Trophoblast cell (in vitro differentiated cells and primary cell): Measurements from ENCODE around the gene ZFAND3.
"Not testable (repeated sequence)": the region's sequence is repeated elsewhere in the genome, so short reads cannot be mapped to it uniquely, and the experiment has no call there.

ENCODE experiments used
- DNase-seq, 2 donors: peaks; one replicate each; pipeline ENCODE4 v3.0.0-alpha.2; 2016
- H2AFZ ChIP-seq: 2 replicates; pipeline ENCODE4 v1.6.1; 2013; ENCODE audit warnings: low read length, moderate library complexity, mild to moderate bottlenecking; ENCODE audit not compliant: insufficient read depth, poor library complexity
- H2AK5ac ChIP-seq: 2 replicates; pipeline ENCODE4 v1.6.1; 2013; ENCODE audit warnings: mild to moderate bottlenecking, low read length
- H2BK120ac ChIP-seq: 2 replicates; pipeline ENCODE4 v1.6.1; 2013; ENCODE audit warnings: low read length, mild to moderate bottlenecking, moderate library complexity; ENCODE audit not compliant: insufficient read depth, poor library complexity
- H2BK12ac ChIP-seq: 2 replicates; pipeline ENCODE4 v1.6.1; 2013; ENCODE audit warnings: mild to moderate bottlenecking, low read length, moderate library complexity
- H2BK5ac ChIP-seq: 2 replicates; pipeline ENCODE4 v1.6.1; 2013; ENCODE audit warnings: low read length, low read depth, moderate library complexity, mild to moderate bottlenecking; ENCODE audit not compliant: poor library complexity
- H3K14ac ChIP-seq: 2 replicates; pipeline ENCODE4 v1.6.1; 2013; ENCODE audit warnings: mild to moderate bottlenecking, low read length
- H3K18ac ChIP-seq: 2 replicates; pipeline ENCODE4 v1.6.1; 2013; ENCODE audit warnings: mild to moderate bottlenecking, low read length
- H3K23ac ChIP-seq: 2 replicates; pipeline ENCODE4 v1.6.1; 2013; ENCODE audit warnings: low read length
- H3K27ac ChIP-seq: 2 replicates; pipeline ENCODE4 v1.5.1; 2013; ENCODE audit warnings: low read depth, mild to moderate bottlenecking, inconsistent platforms, low read length, moderate library complexity
- H3K27me3 ChIP-seq: 2 replicates; pipeline ENCODE4 v1.6.1; 2013; ENCODE audit warnings: inconsistent platforms, mild to moderate bottlenecking, low read length, moderate library complexity; ENCODE audit not compliant: insufficient read depth
- H3K36me3 ChIP-seq, 2 experiments: 1 replicate in 1 of 2; 2 replicates in 1 of 2; pipeline ENCODE4 v1.6.1; 2013; ENCODE audit warnings: low read length in 2 of 2, mild to moderate bottlenecking in 2 of 2, moderate library complexity in 1 of 2; ENCODE audit not compliant: insufficient read depth in 2 of 2, control insufficient read depth in 1 of 2
- H3K4ac ChIP-seq: 2 replicates; pipeline ENCODE4 v1.6.1; 2013; ENCODE audit warnings: low read depth, mild to moderate bottlenecking, low read length, moderate library complexity
- H3K4me1 ChIP-seq, 2 experiments: 1 replicate in 1 of 2; 2 replicates in 1 of 2; pipeline ENCODE4 v1.6.1; 2013; ENCODE audit warnings: low read length in 2 of 2, mild to moderate bottlenecking in 2 of 2, moderate library complexity in 1 of 2; ENCODE audit not compliant: insufficient read depth in 2 of 2, control insufficient read depth in 1 of 2
- H3K4me2 ChIP-seq: 2 replicates; pipeline ENCODE4 v1.6.1; 2013; ENCODE audit warnings: inconsistent platforms, mild to moderate bottlenecking, low read length, moderate library complexity
- H3K4me3 ChIP-seq: 2 replicates; pipeline ENCODE4 v1.5.1; 2013; ENCODE audit warnings: mild to moderate bottlenecking, low read depth, low read length, inconsistent platforms
- H3K79me1 ChIP-seq: one replicate; pipeline ENCODE4 v1.6.1; 2013; ENCODE audit warnings: low read length
- H3K79me2 ChIP-seq: 2 replicates; pipeline ENCODE4 v1.6.1; 2013; ENCODE audit warnings: low read length, mild to moderate bottlenecking; ENCODE audit not compliant: control insufficient read depth, insufficient read depth, poor library complexity
- H3K9ac ChIP-seq: 2 replicates; pipeline ENCODE4 v1.6.1; 2013; ENCODE audit warnings: mild to moderate bottlenecking, low read length
- H3K9me3 ChIP-seq: 2 replicates; pipeline ENCODE4 v1.6.1; 2013; ENCODE audit warnings: low read depth, mild to moderate bottlenecking, control low read depth, inconsistent platforms, low read length; ENCODE audit not compliant: insufficient read depth
- H4K12ac ChIP-seq: 2 replicates; pipeline ENCODE4 v1.6.1; 2013; ENCODE audit warnings: low read depth, mild to moderate bottlenecking, low read length, moderate library complexity
- H4K8ac ChIP-seq: 2 replicates; pipeline ENCODE4 v1.6.1; 2013; ENCODE audit warnings: low read depth, mild to moderate bottlenecking, low read length, moderate library complexity
- H4K91ac ChIP-seq: one replicate; pipeline ENCODE4 v1.6.1; 2013; ENCODE audit warnings: low read depth, mild to moderate bottlenecking, low read length, moderate library complexity
- WGBS: extraction: QIAGEN DNeasy Blood & Tissue Kit; methylation state at CpG from one replicate; pipeline ENCODE4 v1.1.7; 2013; ENCODE audit warnings: missing lambda C conversion rate; ENCODE audit not compliant: insufficient read length, insufficient coverage; ENCODE audit errors: extremely low coverage; 5-methylcytosine and 5-hydroxymethylcytosine counted together

Gene ZFAND3

GRCh38 chr6:37956711-37957275 lies 137.3 kb downstream of the ZFAND3 start:
- no CpG with 5 or more reads among the region's 5 CpGs for WGBS

GRCh38 chr6:37959061-37959460 lies 139.5 kb downstream of the ZFAND3 start:
- H3K9me3 ChIP-seq, result no peaks in the 10 kb centered on the region
- no peak overlapping the region for H3K14ac ChIP-seq
- no peak overlapping the region for H4K91ac ChIP-seq
- H3K23ac ChIP-seq, result no peak overlapping the region
- no peak overlapping the region for H2AFZ ChIP-seq
- no peak overlapping the region for H4K8ac ChIP-seq
- H3K79me1 ChIP-seq, result no peaks in the 10 kb centered on the region
- no peak overlapping the region for H3K4me3 ChIP-seq
- no peaks in the 10 kb centered on the region for H3K27me3 ChIP-seq
- no peak overlapping the region for H2BK12ac ChIP-seq
- no peak overlapping the region for H3K27ac ChIP-seq
- peaks cover 0 to 1% of the 10 kb centered on the region in 2 experiments for H3K36me3 ChIP-seq
- WGBS, result no CpG with 5 or more reads among the region's 3 CpGs
- no peak overlapping the region for H2AK5ac ChIP-seq
- H3K4me1 ChIP-seq, result peaks cover 0 to 6% of the 10 kb centered on the region in 2 experiments
- no peaks in the 10 kb centered on the region for H3K79me2 ChIP-seq
- H2BK5ac ChIP-seq, result no peak overlapping the region
- H3K4ac ChIP-seq, result no peak overlapping the region
- no peak overlapping the region for H2BK120ac ChIP-seq
- no peak overlapping the region for H4K12ac ChIP-seq
- H3K9ac ChIP-seq, result no peak overlapping the region
- DNase-seq, result no peak
- no peak overlapping the region for H3K18ac ChIP-seq
- H3K4me2 ChIP-seq, result no peak overlapping the region

More at GRCh38 chr6:37956711-37957275, 137.3 kb downstream of the ZFAND3 start:
- Histone ChIP-seq H2AK5ac (no peak overlapping the region), H3K18ac (no peak overlapping the region), H2BK120ac (no peak overlapping the region), H4K8ac (no peak overlapping the region), H2BK12ac (no peak overlapping the region), H2AFZ (no peak overlapping the region), H3K4me2 (no peak overlapping the region), H3K14ac (no peak overlapping the region), H3K4ac (no peak overlapping the region), H3K27me3 (no peaks in the 10 kb centered on the region), H4K12ac (no peak overlapping the region), H3K27ac (no peak overlapping the region), H2BK5ac (no peak overlapping the region), H3K9ac (no peak overlapping the region), H4K91ac (no peak overlapping the region), H3K23ac (no peak overlapping the region), H3K79me1 (no peaks in the 10 kb centered on the region), H3K9me3 (no peaks in the 10 kb centered on the region), H3K79me2 (no peaks in the 10 kb centered on the region), H3K4me1 (peaks cover 0 to 6% of the 10 kb centered on the region in 2 experiments), H3K36me3 (peaks cover 0 to 1% of the 10 kb centered on the region in 2 experiments), H3K4me3 (no peak overlapping the region)
- no peak for DNase-seq

- Histone ChIP-seq H3K4me2 (no peak overlapping the region), H2BK12ac (no peak overlapping the region), H2AFZ (no peak overlapping the region), H2AK5ac (no peak overlapping the region), H4K91ac (no peak overlapping the region), H3K36me3 (peaks cover 0 to 1% of the 10 kb centered on the region in 2 experiments), H2BK120ac (no peak overlapping the region), H3K27me3 (no peaks in the 10 kb centered on the region), H3K4me1 (peaks cover 0 to 2% of the 10 kb centered on the region in 2 experiments), H3K27ac (no peak overlapping the region), H3K18ac (no peak overlapping the region), H3K14ac (no peak overlapping the region), H3K79me2 (no peaks in the 10 kb centered on the region), H3K23ac (no peak overlapping the region), H3K4me3 (no peak overlapping the region), H3K4ac (no peak overlapping the region), H4K12ac (no peak overlapping the region), H2BK5ac (no peak overlapping the region), H3K9me3 (no peaks in the 10 kb centered on the region), H3K9ac (no peak overlapping the region), H3K79me1 (no peaks in the 10 kb centered on the region), H4K8ac (no peak overlapping the region)
- WGBS, result no CpG with 5 or more reads among the region's 4 CpGs
- no peak for DNase-seq
Measured at GRCh38 chr6:37960139-37960935, 140.8 kb downstream of the ZFAND3 start.

GRCh38 chr6:37962481-37963080 lies 143.1 kb downstream of the ZFAND3 start:
- H4K91ac ChIP-seq, H2BK12ac ChIP-seq, H3K9me3 ChIP-seq, H3K4me2 ChIP-seq, H3K36me3 ChIP-seq, H3K14ac ChIP-seq, H4K12ac ChIP-seq, H2BK5ac ChIP-seq, H3K4me3 ChIP-seq, H2AK5ac ChIP-seq, H3K9ac ChIP-seq, H3K4ac ChIP-seq, H3K4me1 ChIP-seq, H3K18ac ChIP-seq, H4K8ac ChIP-seq, H2AFZ ChIP-seq, H3K27me3 ChIP-seq, H3K79me2 ChIP-seq, H3K79me1 ChIP-seq, H3K27ac ChIP-seq, DNase-seq, H3K23ac ChIP-seq, H2BK120ac ChIP-seq: not testable (repeated sequence)
- WGBS, result no CpG with 5 or more reads among the region's 17 CpGs
